ENCODE data around the gene TAF6. TPM values are rescaled to one million over a fixed set of nuclear protein-coding genes. Genes with fewer than 3 reads are reported as not detected.
A peak's percentile ranks its signal among the peaks of the same experiment; 100 is the strongest.

TAF6 gene
- total and polyA plus RNA-seq, 9 of the 15 experiments (the other 6 are each of a cell fraction or from before 2014, with no cell fraction given) = 0.78 to 78.7 (median 21.3) TPM

DNA sequence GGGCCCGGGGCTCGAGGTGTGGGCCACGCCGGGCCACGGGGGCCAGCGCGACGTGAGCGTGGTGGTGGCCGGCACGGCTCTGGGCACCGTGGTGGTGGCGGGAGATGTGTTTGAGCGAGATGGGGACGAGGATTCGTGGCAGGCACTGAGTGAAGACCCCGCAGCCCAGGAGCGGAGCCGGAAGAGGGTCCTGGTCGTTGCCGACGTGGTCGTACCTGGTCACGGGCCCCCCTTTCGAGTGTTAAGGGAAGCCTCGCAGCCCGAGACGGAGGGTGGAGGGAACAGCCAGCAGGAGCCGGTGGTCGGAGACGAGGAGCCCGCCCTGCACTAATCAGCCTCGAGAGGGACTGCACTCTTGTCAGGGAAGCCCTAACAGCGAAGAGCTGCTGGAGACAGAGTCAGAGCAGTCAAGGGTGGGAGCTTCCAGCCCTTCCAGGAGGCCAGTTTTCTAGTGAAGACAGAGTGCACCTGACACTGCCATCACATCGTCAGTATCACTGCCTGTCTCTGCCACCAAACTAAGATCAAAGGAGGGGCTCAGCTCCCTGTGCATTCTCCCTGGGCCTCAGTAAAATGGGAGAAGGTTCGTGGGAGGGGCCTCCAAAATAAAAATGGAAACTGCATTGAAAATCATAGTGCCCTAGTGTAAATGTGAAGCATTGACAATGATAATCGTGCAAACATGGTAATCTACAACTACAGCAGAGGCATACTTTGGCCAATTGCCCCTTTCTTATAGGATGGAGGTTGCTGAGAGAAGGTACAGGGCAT lies 8.9 kb upstream of the TAF6 start (continued):
- no peak for TF ChIP-seq RB1 (IDR thresholded peaks at IDR 0.05; ENCODE audit: low read depth)

DNA sequence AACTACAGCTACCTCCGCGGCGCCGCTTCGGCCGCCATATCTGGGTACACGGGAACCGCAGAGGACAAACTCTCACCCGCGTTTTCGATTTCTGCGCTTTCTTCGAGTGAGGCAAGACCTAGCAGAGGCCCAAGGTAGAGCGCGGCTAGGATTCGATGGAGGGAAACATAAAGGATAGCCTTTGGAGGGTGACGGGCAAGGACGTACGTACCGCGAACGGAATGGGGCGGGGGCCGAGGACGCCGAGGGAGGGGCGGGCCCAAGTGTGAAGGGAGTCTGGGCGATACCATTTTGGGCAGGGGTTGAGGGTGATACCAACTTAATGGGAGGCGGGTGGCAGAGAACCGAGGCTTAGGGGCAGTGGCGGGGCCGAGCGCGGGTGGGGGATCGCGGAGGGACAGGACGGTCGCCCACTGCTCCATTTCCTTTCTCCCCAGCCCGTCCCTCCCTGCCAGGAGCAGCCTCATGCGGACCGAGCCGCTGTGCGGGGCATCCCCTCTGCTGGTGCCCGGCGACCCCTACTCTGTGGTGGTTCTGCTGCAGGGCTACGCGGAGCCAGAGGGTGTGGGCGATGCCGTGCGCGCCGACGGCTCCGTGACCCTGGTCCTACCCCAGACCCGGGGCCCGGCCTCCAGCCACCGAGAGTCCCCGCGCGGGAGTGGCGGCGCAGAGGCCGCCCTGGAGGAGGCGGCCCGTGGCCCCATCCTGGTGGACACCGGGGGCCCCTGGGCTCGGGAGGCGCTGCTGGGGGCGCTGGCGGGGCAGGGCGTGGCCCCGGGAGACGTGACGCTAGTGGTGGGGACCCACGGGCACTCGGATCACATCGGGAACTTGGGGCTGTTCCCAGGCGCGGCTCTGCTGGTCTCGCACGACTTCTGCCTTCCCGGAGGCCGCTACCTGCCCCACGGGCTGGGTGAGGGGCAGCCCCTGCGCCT lies 8.0 kb upstream of the TAF6 start, which contains the start of gene MBLAC1:
TSS of gene MBLAC1 (plus strand) at position 37 of the 935 bp plus-strand sequence. CDS start at position 466, 429 bp downstream.
- WGBS (ENCODE audit: insufficient coverage, low coverage, missing lambda C conversion rate) = 3% methylated on average over 56 of the region's 85 CpGs
- peaks cover 35 to 60% of the 10 kb centered on the region in 2 experiments for H3K4me1 ChIP-seq (replicated peaks in 1 of 2; ENCODE audit: control insufficient read depth in 2 of 2, insufficient read depth in 2 of 2, low read length in 2 of 2)
- no peaks in the 10 kb centered on the region for H3K9me1 ChIP-seq (ENCODE audit: control insufficient read depth, insufficient read depth, low read length)
- intact Hi-C loops (cut with micrococcal nuclease) (loop anchor here (1.0 to 5.0 kb wide), 4 partner anchors 26 to 150 kb away; partner anchors contain the start of genes AP4M1, AZGP1, MCM7 and ZSCAN21), in situ Hi-C loops (cut with MboI) (loop anchor here (5.0 kb wide), 2 partner anchors 135 to 210 kb away; partner anchors contain the start of gene TRIM4)
- no peaks in the 10 kb centered on the region for H3K27me3 ChIP-seq (ENCODE audit: control insufficient read depth in 2 of 2, insufficient read depth in 2 of 2, low read length in 2 of 2)
- peak within 1 kb of the TSS; percentile 97 for H3K27ac ChIP-seq (ENCODE audit: extremely low read depth, low read depth, low read length)
- ATAC-seq = peak; percentile 70
- no peaks in the 10 kb centered on the region for H4K20me1 ChIP-seq (replicated peaks; ENCODE audit: control insufficient read depth, insufficient read depth, low read length)
- peak within 1 kb of the TSS; percentile 94 for H3K4me2 ChIP-seq (ENCODE audit: insufficient read depth, low read length)
- H3K9me3 ChIP-seq (replicated peaks; ENCODE audit: control insufficient read depth, insufficient read depth, low read depth, low read length) = no peaks in the 10 kb centered on the region
- FAIRE-seq = peak; percentile 78
- CTCF ChIA-PET (ENCODE audit: low intra/inter-chr PET ratio) = interaction anchor here (0.5 to 0.9 kb wide), 3 partner anchors 199 to 214 kb away, joined by 3 read pairs; no protein-coding TSS in a partner anchor
- TSS peak; percentile 46 for BruUV-seq (replicated peaks)
- peak within 1 kb of the TSS; percentile 92 to 100 for H3K9ac ChIP-seq (ENCODE audit: insufficient read depth in 1 of 2, low read depth in 2 of 2, low read length in 2 of 2)
- peak within 1 kb of the TSS; percentile 74 for H3K4me3 ChIP-seq
- H3K79me2 ChIP-seq (ENCODE audit: control insufficient read depth, insufficient read depth, low read length) = peaks cover 22% of the 10 kb centered on the region
- peak within 1 kb of the TSS; percentile 97 for H2AFZ ChIP-seq (ENCODE audit: low read depth, low read length)
- POLR2A ChIA-PET = interaction anchor here (0.5 to 5.7 kb wide), 11 partner anchors 11 to 311 kb away, joined by 3 to 45 read pairs (median 3); partner anchors contain the start of genes AP4M1 and MCM7
- DNase-seq (ENCODE audit: extremely low read depth in 1 of 4, low spot score in 3 of 4) = peak; percentile 90 to 96 (median 94)
- H3K36me3 ChIP-seq (ENCODE audit: control insufficient read depth, insufficient read depth, low read length) = no peaks in the 10 kb centered on the region
- TF ChIP-seq ZNF174 (CRISPR knock-in tag; IDR thresholded peaks at IDR 0.05) (no peak), HDAC1 (IDR thresholded peaks at IDR 0.05) (peak in 1 of 2 experiments; percentile 19; a peak in 1 of 4 replicates), NBN (IDR thresholded peaks at IDR 0.05; ENCODE audit: low read depth) (peak; percentile 86; the same call in 1 of the 2 replicates), TEAD1 (CRISPR knock-in tag; IDR thresholded peaks at IDR 0.05) (peak in 1 of 2 experiments; percentile 8; a peak in 1 of 4 replicates), ATF7 (IDR thresholded peaks at IDR 0.05) (peak; percentile 99), ZBTB11 (CRISPR knock-in tag; IDR thresholded peaks at IDR 0.05) (peak in 2 of 3 experiments; percentile 44 to 90; a peak in 2 of 6 replicates), RHOXF2B (CRISPR knock-in tag; conservative IDR thresholded peaks at IDR 0.05) (no peak), ARID1B (IDR thresholded peaks at IDR 0.05) (peak; percentile 53), ZNF224 (CRISPR knock-in tag; IDR thresholded peaks at IDR 0.05) (no peak)

Measured in K562 (cell line).